Dendritic cell treated with granulocyte-macrophage colony-stimulating factor and Interleukin-4, amounts not matched to agents 40 ng/mL and 50 ng/mL, for 4 days (primary cell): ENCODE results near the gene RAF1.

Experiments
- H3K27ac Mint-ChIP-seq: one replicate; pipeline ENCODE4 v1.8.0; 2022; ENCODE audit warnings: mild to moderate bottlenecking, mixed read lengths
- H3K27me3 Mint-ChIP-seq: one replicate; pipeline ENCODE4 v1.8.0; 2022; ENCODE audit warnings: mild to moderate bottlenecking, mixed read lengths
- H3K36me3 Mint-ChIP-seq: one replicate; pipeline ENCODE4 v1.8.0; 2022; ENCODE audit warnings: low read depth, mixed read lengths
- H3K4me1 Mint-ChIP-seq: one replicate; pipeline ENCODE4 v1.8.0; 2022; ENCODE audit warnings: low read depth, mixed read lengths
- H3K4me3 Mint-ChIP-seq: one replicate; pipeline ENCODE4 v1.8.0; 2022; ENCODE audit warnings: mild to moderate bottlenecking, moderate library complexity, mixed read lengths
- H3K9me3 Mint-ChIP-seq: one replicate; pipeline ENCODE4 v1.8.0; 2022; ENCODE audit warnings: mixed read lengths
- intact Hi-C: fragments of 100-400 bp; cut with micrococcal nuclease; formaldehyde crosslinking; loops from one replicate; pipeline ENCODE4 v1.15.0; 2022

RAF1 gene

GRCh38 chr3:12541625-12542024 lies 122.3 kb downstream of the RAF1 start:
- H3K4me3 Mint-ChIP-seq, result no peak overlapping the region
- H3K9me3 Mint-ChIP-seq, result no peaks in the 10 kb centered on the region
- H3K27ac Mint-ChIP-seq, result no peak overlapping the region
- no peaks in the 10 kb centered on the region for H3K4me1 Mint-ChIP-seq
- intact Hi-C loops, result no loop called here
- peaks cover 3% of the 10 kb centered on the region for H3K27me3 Mint-ChIP-seq
- H3K36me3 Mint-ChIP-seq, result peaks cover 15% of the 10 kb centered on the region

- H3K27ac Mint-ChIP-seq, result no peak overlapping the region
- H3K36me3 Mint-ChIP-seq, result peaks cover 37% of the 10 kb centered on the region
- no peaks in the 10 kb centered on the region for H3K27me3 Mint-ChIP-seq
- no peaks in the 10 kb centered on the region for H3K4me1 Mint-ChIP-seq
- no peak overlapping the region for H3K4me3 Mint-ChIP-seq
- intact Hi-C loops, result no loop called here
- H3K9me3 Mint-ChIP-seq, result no peaks in the 10 kb centered on the region
Measured at GRCh38 chr3:12536423-12536822, 127.5 kb downstream of the RAF1 start.
